Neuronal stem cell (in vitro differentiated cells): ENCODE measurements around the gene ABT1.
A peak's percentile ranks its signal among the peaks of the same experiment; 100 is the strongest.

Experiments used
- DNase-seq: peaks from one replicate; pipeline ENCODE4 v3.0.0-alpha.2; 2013; ENCODE audit warnings: low spot score
- H2AFZ ChIP-seq: one replicate; pipeline ENCODE4 v1.6.1; 2013; ENCODE audit warnings: mild to moderate bottlenecking, low read length, inconsistent platforms
- H2AK5ac ChIP-seq: 2 replicates; pipeline ENCODE4 v1.6.1; 2013; ENCODE audit warnings: low read depth, mild to moderate bottlenecking, inconsistent platforms, low read length, moderate library complexity, mixed read lengths
- H2BK120ac ChIP-seq: 2 replicates; pipeline ENCODE4 v1.6.1; 2013; ENCODE audit warnings: low read depth, mild to moderate bottlenecking, inconsistent platforms, low read length, moderate library complexity, mixed read lengths
- H2BK12ac ChIP-seq: one replicate; pipeline ENCODE4 v1.6.1; 2013; ENCODE audit warnings: low read length, inconsistent platforms
- H2BK15ac ChIP-seq: 2 replicates; pipeline ENCODE4 v1.6.1; 2013; ENCODE audit warnings: mild to moderate bottlenecking, low read length, inconsistent platforms, mixed read lengths
- H2BK5ac ChIP-seq: one replicate; pipeline ENCODE4 v1.6.1; 2013; ENCODE audit warnings: inconsistent platforms, mild to moderate bottlenecking, low read length, moderate library complexity
- H3K14ac ChIP-seq: one replicate; pipeline ENCODE4 v1.6.1; 2013; ENCODE audit warnings: low read length, inconsistent platforms
- H3K18ac ChIP-seq: 2 replicates; pipeline ENCODE4 v1.6.1; 2013; ENCODE audit warnings: low read length, inconsistent platforms
- H3K23ac ChIP-seq: 2 replicates; pipeline ENCODE4 v1.6.1; 2013; ENCODE audit warnings: low read depth, mild to moderate bottlenecking, mixed read lengths, low read length, inconsistent platforms; ENCODE audit not compliant: poor library complexity
- H3K27ac ChIP-seq: replicated peaks from 3 replicates; pipeline ENCODE4 v1.5.1; 2013; ENCODE audit warnings: low read length, inconsistent platforms
- H3K27me3 ChIP-seq, 3 experiments: 2 replicates each; pipeline ENCODE4 v1.6.1; 2013; ENCODE audit warnings: low read length in 3 of 3, mild to moderate bottlenecking in 2 of 3, inconsistent platforms in 1 of 3, low read depth in 1 of 3, mixed read lengths in 1 of 3, moderate library complexity in 1 of 3; ENCODE audit not compliant: control insufficient read depth in 3 of 3, insufficient read depth in 3 of 3
- H3K36me3 ChIP-seq, 2 donors: replicated peaks in 1 of 2; 2 replicates each; pipeline ENCODE4 v1.6.1; 2013; ENCODE audit warnings: low read length in 2 of 2; ENCODE audit not compliant: control insufficient read depth in 2 of 2, insufficient read depth in 2 of 2
- H3K4ac ChIP-seq: 2 replicates; pipeline ENCODE4 v1.6.1; 2013; ENCODE audit warnings: inconsistent platforms, mild to moderate bottlenecking, low read length, moderate library complexity
- H3K4me1 ChIP-seq, 2 donors: 1 replicate in 1 of 2; 2 replicates in 1 of 2; pipeline ENCODE4 v1.6.1; 2013; ENCODE audit warnings: low read length in 2 of 2, low read depth in 1 of 2; ENCODE audit not compliant: control insufficient read depth in 2 of 2, insufficient read depth in 1 of 2
- H3K4me2 ChIP-seq: one replicate; pipeline ENCODE4 v1.6.1; 2013; ENCODE audit warnings: mild to moderate bottlenecking, low read length, inconsistent platforms; ENCODE audit not compliant: insufficient read depth, poor library complexity, severe bottlenecking
- H3K4me3 ChIP-seq, 2 donors: 2 replicates each; pipeline ENCODE4 v1.5.1; 2013; ENCODE audit warnings: low read length in 2 of 2, mild to moderate bottlenecking in 2 of 2, inconsistent platforms in 1 of 2, moderate library complexity in 1 of 2
- H3K79me1 ChIP-seq: one replicate; pipeline ENCODE4 v1.6.1; 2013; ENCODE audit warnings: low read depth, mild to moderate bottlenecking, inconsistent platforms, low read length, moderate library complexity
- H3K9ac ChIP-seq: one replicate; pipeline ENCODE4 v1.6.1; 2013; ENCODE audit warnings: mild to moderate bottlenecking, low read depth, low read length, inconsistent platforms; ENCODE audit not compliant: poor library complexity
- H3K9me3 ChIP-seq, 2 donors: replicated peaks in 1 of 2; 2 replicates each; pipeline versions ENCODE3 to v1.6.1; 2013; ENCODE audit warnings: low read length in 2 of 2, mild to moderate bottlenecking in 2 of 2, inconsistent platforms in 1 of 2, low read depth in 1 of 2, mixed read lengths in 1 of 2, moderate library complexity in 1 of 2; ENCODE audit not compliant: control insufficient read depth in 2 of 2, insufficient read depth in 1 of 2
- H4K8ac ChIP-seq: one replicate; pipeline ENCODE4 v1.6.1; 2013; ENCODE audit warnings: low read depth, mild to moderate bottlenecking, inconsistent platforms, low read length, moderate library complexity
- H4K91ac ChIP-seq: one replicate; pipeline ENCODE4 v1.6.1; 2013; ENCODE audit warnings: low read length, low read depth, mild to moderate bottlenecking, inconsistent platforms; ENCODE audit not compliant: poor library complexity
- WGBS, 2 donors: extraction: QIAGEN DNeasy Blood & Tissue Kit; methylation state at CpG; one replicate each; pipeline ENCODE4 v1.1.7; 2013; ENCODE audit warnings: missing lambda C conversion rate in 2 of 2, mixed read lengths in 1 of 2; ENCODE audit not compliant: insufficient read length in 2 of 2, insufficient replicate concordance in 1 of 2; ENCODE audit errors: extremely low coverage in 2 of 2; 5-methylcytosine and 5-hydroxymethylcytosine counted together

ABT1 gene

GRCh38 chr6:26554697-26555504 lies 41.9 kb upstream of the ABT1 start:
- H4K8ac ChIP-seq: no peak overlapping the region
- H3K27me3 ChIP-seq: no peaks in the 10 kb centered on the region
- H3K4me3 ChIP-seq: peak overlapping the region; percentile 54 to 88
- no peak overlapping the region for H4K91ac ChIP-seq
- H3K79me1 ChIP-seq: no peaks in the 10 kb centered on the region
- H2BK5ac ChIP-seq: no peak overlapping the region
- H3K36me3 ChIP-seq: no peaks in the 10 kb centered on the region
- peaks cover 0 to 3% of the 10 kb centered on the region in 2 donors for H3K4me1 ChIP-seq
- no peak overlapping the region for H3K27ac ChIP-seq
- no peak overlapping the region for H2AK5ac ChIP-seq
- H3K4me2 ChIP-seq: peak overlapping the region; percentile 75
- no peak overlapping the region for H2BK15ac ChIP-seq
- H2BK120ac ChIP-seq: no peak overlapping the region
- H3K14ac ChIP-seq: no peak overlapping the region
- H3K9me3 ChIP-seq: no peaks in the 10 kb centered on the region
- H3K18ac ChIP-seq: no peak overlapping the region
- peak; percentile 45 for DNase-seq
- H3K23ac ChIP-seq: no peak overlapping the region
- no peak overlapping the region for H2BK12ac ChIP-seq
- H3K4ac ChIP-seq: no peak overlapping the region
- peak overlapping the region; percentile 87 for H2AFZ ChIP-seq
- no CpG with 5 or more reads among the region's 27 CpGs for WGBS, 2 donors
- no peak overlapping the region for H3K9ac ChIP-seq

DNA sequence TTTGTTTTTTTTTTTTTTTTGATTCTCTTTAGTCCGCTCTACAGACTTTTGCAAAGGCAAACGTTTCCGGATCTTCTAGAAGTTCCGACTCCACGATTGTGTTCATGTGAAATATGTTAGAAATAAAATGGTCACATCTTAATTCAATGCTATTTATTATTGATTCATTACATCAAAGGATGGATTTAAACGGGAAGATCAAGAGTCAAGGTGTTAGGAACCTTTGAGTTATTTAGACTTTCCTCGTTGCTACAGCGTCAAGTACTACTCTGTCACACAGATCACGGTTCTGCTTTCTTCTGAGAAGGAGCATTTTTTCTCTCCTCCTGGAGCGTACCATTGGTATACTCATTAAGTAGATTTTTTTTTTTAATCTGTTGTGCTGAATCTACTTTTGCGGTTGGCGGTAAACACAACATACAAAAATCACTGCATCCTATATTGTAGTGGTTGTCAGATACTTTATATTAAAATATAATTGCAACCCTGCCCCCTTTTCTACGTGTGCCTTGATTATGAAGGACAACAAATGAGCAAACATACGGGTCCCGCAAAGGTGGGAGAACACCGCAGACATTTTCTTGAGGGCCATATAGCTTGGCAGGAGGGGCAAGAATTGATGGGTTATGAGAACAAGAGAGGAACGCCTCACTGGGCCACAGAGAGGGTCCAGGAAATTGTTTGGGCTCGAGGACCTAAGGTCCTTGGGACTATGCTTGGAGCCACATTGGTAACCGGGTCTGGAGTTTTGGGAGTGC lies 41.1 kb upstream of the ABT1 start:
- Histone ChIP-seq H3K27ac (no peak overlapping the region), H4K8ac (no peak overlapping the region), H3K9me3 (no peaks in the 10 kb centered on the region), H3K23ac (no peak overlapping the region), H2BK12ac (no peak overlapping the region), H3K9ac (peak overlapping the region; percentile 7), H4K91ac (no peak overlapping the region), H3K18ac (no peak overlapping the region), H3K27me3 (no peaks in the 10 kb centered on the region), H2BK120ac (no peak overlapping the region), H3K36me3 (no peaks in the 10 kb centered on the region), H2BK15ac (no peak overlapping the region), H3K79me1 (no peaks in the 10 kb centered on the region), H3K14ac (no peak overlapping the region), H2BK5ac (no peak overlapping the region), H3K4me3 (peak overlapping the region; percentile 54 to 82), H3K4me1 (peaks cover 0 to 3% of the 10 kb centered on the region in 2 donors), H2AFZ (peak overlapping the region; percentile 87), H3K4ac (no peak overlapping the region), H3K4me2 (peak overlapping the region; percentile 41), H2AK5ac (no peak overlapping the region)
- no peak for DNase-seq
- no CpG with 5 or more reads among the region's 19 CpGs for WGBS, 2 donors

DNA sequence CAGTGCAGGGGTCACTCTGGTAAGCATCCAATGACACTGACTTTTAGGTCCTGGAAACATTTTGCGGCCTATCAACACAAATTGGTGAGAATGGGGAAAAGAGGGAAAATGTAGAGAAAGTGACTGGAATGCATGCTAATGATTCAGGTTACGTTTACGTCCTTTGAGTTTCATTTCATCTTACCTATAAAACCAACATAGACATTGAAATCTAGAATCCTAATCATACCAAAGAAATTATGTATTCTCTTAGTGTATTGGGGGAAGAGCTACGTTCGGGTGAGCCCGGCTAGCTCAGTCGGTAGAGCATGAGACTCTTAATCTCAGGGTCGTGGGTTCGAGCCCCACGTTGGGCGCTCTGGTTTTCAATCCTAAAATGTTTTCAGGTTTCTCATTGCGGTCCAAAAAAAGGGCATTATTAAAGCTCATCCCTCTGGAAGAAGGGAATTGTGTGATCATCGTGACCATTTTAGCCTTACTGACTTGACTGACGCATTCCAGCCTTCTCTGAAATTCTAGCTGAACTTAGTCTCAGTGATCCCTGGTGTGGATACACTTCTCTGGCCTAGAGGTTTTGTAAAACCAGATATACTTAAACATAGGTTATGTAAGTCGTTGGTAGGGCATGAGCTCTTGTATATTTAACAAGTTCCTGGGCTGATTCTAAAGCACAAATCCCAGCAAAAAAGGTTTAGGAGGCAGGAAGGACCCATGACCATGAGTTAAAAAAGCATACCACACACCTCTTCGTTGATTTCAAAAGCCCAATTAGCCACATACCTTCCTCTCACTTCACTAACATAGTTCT lies 40.3 kb upstream of the ABT1 start:
- Histone ChIP-seq H3K27me3 (no peaks in the 10 kb centered on the region), H3K79me1 (no peaks in the 10 kb centered on the region), H2AFZ (peak overlapping the region; percentile 87), H3K9ac (no peak overlapping the region), H3K23ac (no peak overlapping the region), H3K18ac (no peak overlapping the region), H4K8ac (no peak overlapping the region), H2BK12ac (no peak overlapping the region), H3K4me2 (peak overlapping the region; percentile 41), H3K4me3 (peak overlapping the region; percentile 54 to 82), H3K4ac (no peak overlapping the region), H3K14ac (no peak overlapping the region), H2BK120ac (no peak overlapping the region), H3K36me3 (no peaks in the 10 kb centered on the region), H4K91ac (no peak overlapping the region), H2AK5ac (no peak overlapping the region), H2BK5ac (no peak overlapping the region), H3K4me1 (peaks cover 0 to 3% of the 10 kb centered on the region in 2 donors), H2BK15ac (no peak overlapping the region), H3K27ac (no peak overlapping the region), H3K9me3 (peaks cover 0 to under 1% of the 10 kb centered on the region in 2 donors)
- DNase-seq: peak; percentile 63
- no CpG with 5 or more reads among the region's 16 CpGs for WGBS, 2 donors
